MM.1S (cell line): ENCODE results near the gene HGS.

Experiments used
- DNase-seq: peaks from one replicate; pipeline ENCODE4 v3.0.0-alpha.2; 2015
- H2AFZ ChIP-seq: fragments of 300-600 bp; sonication (generic); 2 replicates; pipeline ENCODE4 v1.6.0; 2016; ENCODE audit warnings: antibody characterized with exemption, low read length
- H3F3A ChIP-seq: fragments of 300-600 bp; sonication (generic); 2 replicates; pipeline ENCODE4 v1.6.1; 2016; ENCODE audit warnings: mild to moderate bottlenecking, antibody characterized with exemption, low read length, moderate library complexity, mixed read lengths; ENCODE audit not compliant: insufficient read depth
- H3K27ac ChIP-seq: fragments of 300-600 bp; sonication (generic); 2 replicates; pipeline ENCODE4 v1.5.1; 2016; ENCODE audit warnings: mild to moderate bottlenecking, low read length
- H3K27me3 ChIP-seq: fragments of 300-600 bp; sonication (generic); replicated peaks from 2 replicates; pipeline ENCODE4 v1.6.0; 2016; ENCODE audit warnings: low read length; ENCODE audit not compliant: insufficient read depth
- H3K36me3 ChIP-seq: fragments of 300-600 bp; sonication (generic); replicated peaks from 2 replicates; pipeline ENCODE4 v1.6.1; 2016; ENCODE audit warnings: mild to moderate bottlenecking, low read length, mixed read lengths; ENCODE audit not compliant: insufficient read depth
- H3K4me1 ChIP-seq: fragments of 300-600 bp; sonication (generic); 2 replicates; pipeline ENCODE4 v1.6.1; 2016; ENCODE audit warnings: low read length, mixed read lengths
- H3K4me2 ChIP-seq: fragments of 300-600 bp; sonication (generic); 2 replicates; pipeline ENCODE4 v1.6.0; 2016; ENCODE audit warnings: low read depth, low read length
- H3K4me3 ChIP-seq: fragments of 300-600 bp; sonication (generic); 2 replicates; pipeline ENCODE4 v1.5.1; 2016; ENCODE audit warnings: low read length, mixed read lengths
- H3K79me2 ChIP-seq: fragments of 300-600 bp; sonication (generic); 2 replicates; pipeline ENCODE4 v1.6.1; 2016; ENCODE audit warnings: mixed run types, low read length, mixed read lengths
- H3K9ac ChIP-seq: fragments of 300-600 bp; sonication (generic); 2 replicates; pipeline ENCODE4 v1.6.1; 2016; ENCODE audit warnings: low read length, mixed read lengths
- H3K9me2 ChIP-seq: fragments of 300-600 bp; sonication (generic); replicated peaks from 2 replicates; pipeline ENCODE4 v1.6.1; 2016; ENCODE audit warnings: mild to moderate bottlenecking, low read length, mixed read lengths; ENCODE audit not compliant: insufficient read depth
- H3K9me3 ChIP-seq: fragments of 300-600 bp; sonication (generic); replicated peaks from 2 replicates; pipeline ENCODE4 v1.6.1; 2016; ENCODE audit warnings: mild to moderate bottlenecking, low read length, mixed read lengths; ENCODE audit not compliant: insufficient read depth
- H4K20me1 ChIP-seq: fragments of 300-600 bp; sonication (generic); 2 replicates; pipeline ENCODE4 v1.6.1; 2016; ENCODE audit warnings: mild to moderate bottlenecking, low read length, moderate library complexity, mixed read lengths; ENCODE audit not compliant: insufficient read depth
- CTCF ChIP-seq: fragments of 300-600 bp; sonication (generic); IDR thresholded peaks from 2 replicates; pipeline ENCODE4 v1.5.1; 2016; ENCODE audit warnings: antibody characterized with exemption, low read length, mixed read lengths
- EZH2 ChIP-seq: fragments of 300-600 bp; sonication (generic); optimal IDR thresholded peaks from 2 replicates; pipeline ENCODE3; 2017; ENCODE audit warnings: low read depth, mild to moderate bottlenecking, antibody characterized with exemption, low read length, mixed read lengths
- EZH2phosphoT487 ChIP-seq: fragments of 300-600 bp; sonication (generic); IDR thresholded peaks from 2 replicates; pipeline ENCODE4 v1.6.1; 2018; ENCODE audit warnings: antibody characterized with exemption, low read length

HGS gene

GRCh38 chr17:81646869-81647600 lies 36.8 kb upstream of the HGS start:
- Histone ChIP-seq H3K9ac (no peak overlapping the region), H3K4me2 (no peak overlapping the region), H3K9me3 (no peaks in the 10 kb centered on the region), H3K27ac (no peak overlapping the region), H3K36me3 (no peaks in the 10 kb centered on the region), H3K4me1 (no peaks in the 10 kb centered on the region), H2AFZ (no peak overlapping the region), H3F3A (no peaks in the 10 kb centered on the region), H3K79me2 (no peaks in the 10 kb centered on the region), H3K4me3 (no peak overlapping the region), H3K9me2 (no peaks in the 10 kb centered on the region), H3K27me3 (peaks cover 23% of the 10 kb centered on the region), H4K20me1 (no peaks in the 10 kb centered on the region)
- no peak for DNase-seq
- TF ChIP-seq EZH2: no peak

- Histone ChIP-seq H3K9me2 (no peaks in the 10 kb centered on the region), H3K27ac (no peak overlapping the region), H3K9me3 (no peaks in the 10 kb centered on the region), H4K20me1 (no peaks in the 10 kb centered on the region), H3F3A (no peaks in the 10 kb centered on the region), H3K27me3 (peaks cover 23% of the 10 kb centered on the region), H3K4me1 (no peaks in the 10 kb centered on the region), H3K36me3 (no peaks in the 10 kb centered on the region), H3K4me2 (no peak overlapping the region), H3K79me2 (no peaks in the 10 kb centered on the region), H3K4me3 (no peak overlapping the region), H3K9ac (no peak overlapping the region), H2AFZ (no peak overlapping the region)
- TF ChIP-seq CTCF (no peak), EZH2 (no peak), EZH2phosphoT487 (no peak)
- DNase-seq: no peak
These were observed 36.2 kb upstream of the HGS start for GRCh38 chr17:81647640-81648012.

DNA sequence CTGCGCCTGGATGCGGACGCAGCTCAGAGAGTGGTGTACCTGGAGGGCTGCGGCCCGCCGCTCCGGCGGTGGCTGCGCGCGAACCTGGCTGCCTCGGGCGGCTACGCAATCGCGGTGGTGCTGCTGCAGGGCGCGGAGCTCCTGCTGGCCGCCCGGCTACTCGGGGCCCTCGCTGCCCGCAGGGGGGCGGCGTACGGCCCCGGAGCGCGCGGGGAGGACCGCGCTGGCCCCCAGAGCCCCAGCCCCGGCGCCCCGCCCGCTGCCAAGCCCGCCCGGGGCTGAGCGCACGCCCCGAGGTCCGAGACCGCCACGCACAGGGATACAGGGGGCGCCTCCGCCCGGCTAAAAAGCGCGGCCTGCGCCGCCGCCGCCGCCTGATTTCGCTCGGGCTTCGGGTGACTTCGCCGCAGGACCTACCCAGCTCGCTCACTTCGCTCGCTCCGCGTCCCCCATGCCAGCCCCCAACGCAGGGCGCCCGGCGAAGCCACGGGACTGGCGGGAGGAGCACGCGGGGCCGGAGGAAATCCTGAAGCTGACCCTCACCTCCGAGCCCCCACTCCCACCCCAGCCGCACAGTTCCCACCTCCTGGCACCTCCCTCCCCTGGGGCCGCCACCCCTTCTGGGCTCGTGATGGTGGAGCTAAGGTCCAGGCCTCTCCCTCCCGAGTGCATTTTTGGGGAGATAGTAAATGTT lies 35.7 kb upstream of the HGS start:
- H3K4me3 ChIP-seq: no peak overlapping the region
- H3K79me2 ChIP-seq: no peaks in the 10 kb centered on the region
- no peak overlapping the region for H3K27ac ChIP-seq
- H3K9ac ChIP-seq: no peak overlapping the region
- no peak for DNase-seq
- TF ChIP-seq EZH2phosphoT487 (no peak), CTCF (no peak), EZH2 (no peak)
- H3K9me2 ChIP-seq: no peaks in the 10 kb centered on the region
- H3K4me1 ChIP-seq: no peaks in the 10 kb centered on the region
- peaks cover 23% of the 10 kb centered on the region for H3K27me3 ChIP-seq
- H3K4me2 ChIP-seq: no peak overlapping the region
- H3F3A ChIP-seq: no peaks in the 10 kb centered on the region
- H3K9me3 ChIP-seq: no peaks in the 10 kb centered on the region
- H2AFZ ChIP-seq: no peak overlapping the region
- no peaks in the 10 kb centered on the region for H3K36me3 ChIP-seq
- no peaks in the 10 kb centered on the region for H4K20me1 ChIP-seq

DNA sequence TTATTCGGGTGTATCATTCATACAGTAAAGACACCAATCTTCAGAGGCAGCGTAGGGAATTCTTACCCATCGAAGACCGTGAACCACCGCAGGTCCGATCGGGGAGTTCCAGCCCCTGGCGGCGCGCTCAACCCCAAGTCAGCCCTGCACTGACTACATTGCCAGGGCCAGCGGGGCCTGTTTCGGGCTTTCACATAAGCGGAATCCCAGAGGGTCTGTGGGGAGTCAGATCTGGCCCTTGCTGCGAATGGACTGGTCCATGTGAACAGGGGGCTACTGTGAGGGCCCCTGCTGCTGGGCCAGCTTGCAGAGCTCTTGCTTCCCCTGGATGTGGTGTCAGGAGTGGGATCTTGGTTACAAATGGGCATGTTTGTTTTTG lies 35.1 kb upstream of the HGS start:
- no peak overlapping the region for H3K9ac ChIP-seq
- no peak overlapping the region for H3K4me3 ChIP-seq
- H3K9me3 ChIP-seq: no peaks in the 10 kb centered on the region
- H2AFZ ChIP-seq: no peak overlapping the region
- no peaks in the 10 kb centered on the region for H4K20me1 ChIP-seq
- H3F3A ChIP-seq: no peaks in the 10 kb centered on the region
- no peaks in the 10 kb centered on the region for H3K9me2 ChIP-seq
- no peak overlapping the region for H3K27ac ChIP-seq
- TF ChIP-seq EZH2: no peak
- no peak for TF ChIP-seq EZH2phosphoT487
- H3K27me3 ChIP-seq: peaks cover 23% of the 10 kb centered on the region
- no peaks in the 10 kb centered on the region for H3K79me2 ChIP-seq
- H3K4me2 ChIP-seq: no peak overlapping the region
- H3K36me3 ChIP-seq: no peaks in the 10 kb centered on the region
- H3K4me1 ChIP-seq: no peaks in the 10 kb centered on the region
- DNase-seq: no peak
